Thyroid gland (tissue), 4 donors: ENCODE measurements around the gene PCYOX1L.

ENCODE experiments used
- POLR2A ChIP-seq, 2 donors: fragments of 450-650 bp; IDR thresholded peaks; one replicate each; pipeline ENCODE4 v1.6.1; 2017; ENCODE audit warnings: antibody characterized with exemption in 2 of 2, mild to moderate bottlenecking in 2 of 2, moderate library complexity in 1 of 2
- TF ChIP-seq, protein P1 (sequence below), 6 experiments: fragments of 200-600 bp in 3 of 6; fragments of 450-650 bp in 3 of 6; sonication (generic) in 3 of 6; IDR thresholded peaks; one replicate each; pipeline ENCODE4 v1.5.1; 2016 to 2019; ENCODE audit warnings: antibody characterized with exemption in 6 of 6, mild to moderate bottlenecking in 2 of 6, inconsistent platforms in 1 of 6, moderate library complexity in 1 of 6

DNA sequence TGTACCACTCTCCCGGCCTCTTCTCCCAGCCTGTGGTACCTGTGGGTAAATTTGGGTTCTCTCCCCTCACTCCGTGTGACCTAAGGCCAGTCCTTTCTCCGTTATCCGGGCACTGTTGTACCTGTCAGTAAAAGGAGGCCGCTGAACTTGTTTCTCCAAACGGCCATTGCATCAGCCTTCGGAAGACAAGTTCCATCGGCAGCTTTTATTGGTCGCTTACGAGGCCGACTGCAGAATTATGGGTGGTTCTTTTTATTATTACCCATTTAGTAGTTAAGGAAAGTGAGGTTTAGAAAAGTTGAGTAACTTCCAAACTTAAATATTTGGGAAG, 12.0 kb upstream of the PCYOX1L start:
- TF ChIP-seq, protein P1, sequence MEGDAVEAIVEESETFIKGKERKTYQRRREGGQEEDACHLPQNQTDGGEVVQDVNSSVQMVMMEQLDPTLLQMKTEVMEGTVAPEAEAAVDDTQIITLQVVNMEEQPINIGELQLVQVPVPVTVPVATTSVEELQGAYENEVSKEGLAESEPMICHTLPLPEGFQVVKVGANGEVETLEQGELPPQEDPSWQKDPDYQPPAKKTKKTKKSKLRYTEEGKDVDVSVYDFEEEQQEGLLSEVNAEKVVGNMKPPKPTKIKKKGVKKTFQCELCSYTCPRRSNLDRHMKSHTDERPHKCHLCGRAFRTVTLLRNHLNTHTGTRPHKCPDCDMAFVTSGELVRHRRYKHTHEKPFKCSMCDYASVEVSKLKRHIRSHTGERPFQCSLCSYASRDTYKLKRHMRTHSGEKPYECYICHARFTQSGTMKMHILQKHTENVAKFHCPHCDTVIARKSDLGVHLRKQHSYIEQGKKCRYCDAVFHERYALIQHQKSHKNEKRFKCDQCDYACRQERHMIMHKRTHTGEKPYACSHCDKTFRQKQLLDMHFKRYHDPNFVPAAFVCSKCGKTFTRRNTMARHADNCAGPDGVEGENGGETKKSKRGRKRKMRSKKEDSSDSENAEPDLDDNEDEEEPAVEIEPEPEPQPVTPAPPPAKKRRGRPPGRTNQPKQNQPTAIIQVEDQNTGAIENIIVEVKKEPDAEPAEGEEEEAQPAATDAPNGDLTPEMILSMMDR (IDR thresholded peaks at IDR 0.05) = no peak
- TF ChIP-seq POLR2A (IDR thresholded peaks at IDR 0.05) = no peak
